ENCODE measurements around the gene METTL23. TPM values are rescaled to one million over a fixed set of nuclear protein-coding genes. Genes with fewer than 3 reads are reported as not detected.
A peak's percentile ranks its signal among the peaks of the same experiment; 100 is the strongest.

Gene METTL23, protein sequence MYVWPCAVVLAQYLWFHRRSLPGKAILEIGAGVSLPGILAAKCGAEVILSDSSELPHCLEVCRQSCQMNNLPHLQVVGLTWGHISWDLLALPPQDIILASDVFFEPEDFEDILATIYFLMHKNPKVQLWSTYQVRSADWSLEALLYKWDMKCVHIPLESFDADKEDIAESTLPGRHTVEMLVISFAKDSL
- polyA plus RNA-seq (53.3 and 59.8 TPM in 2 replicates), polyA minus RNA-seq (21.7 and 26.0 TPM in 2 replicates)

DNA sequence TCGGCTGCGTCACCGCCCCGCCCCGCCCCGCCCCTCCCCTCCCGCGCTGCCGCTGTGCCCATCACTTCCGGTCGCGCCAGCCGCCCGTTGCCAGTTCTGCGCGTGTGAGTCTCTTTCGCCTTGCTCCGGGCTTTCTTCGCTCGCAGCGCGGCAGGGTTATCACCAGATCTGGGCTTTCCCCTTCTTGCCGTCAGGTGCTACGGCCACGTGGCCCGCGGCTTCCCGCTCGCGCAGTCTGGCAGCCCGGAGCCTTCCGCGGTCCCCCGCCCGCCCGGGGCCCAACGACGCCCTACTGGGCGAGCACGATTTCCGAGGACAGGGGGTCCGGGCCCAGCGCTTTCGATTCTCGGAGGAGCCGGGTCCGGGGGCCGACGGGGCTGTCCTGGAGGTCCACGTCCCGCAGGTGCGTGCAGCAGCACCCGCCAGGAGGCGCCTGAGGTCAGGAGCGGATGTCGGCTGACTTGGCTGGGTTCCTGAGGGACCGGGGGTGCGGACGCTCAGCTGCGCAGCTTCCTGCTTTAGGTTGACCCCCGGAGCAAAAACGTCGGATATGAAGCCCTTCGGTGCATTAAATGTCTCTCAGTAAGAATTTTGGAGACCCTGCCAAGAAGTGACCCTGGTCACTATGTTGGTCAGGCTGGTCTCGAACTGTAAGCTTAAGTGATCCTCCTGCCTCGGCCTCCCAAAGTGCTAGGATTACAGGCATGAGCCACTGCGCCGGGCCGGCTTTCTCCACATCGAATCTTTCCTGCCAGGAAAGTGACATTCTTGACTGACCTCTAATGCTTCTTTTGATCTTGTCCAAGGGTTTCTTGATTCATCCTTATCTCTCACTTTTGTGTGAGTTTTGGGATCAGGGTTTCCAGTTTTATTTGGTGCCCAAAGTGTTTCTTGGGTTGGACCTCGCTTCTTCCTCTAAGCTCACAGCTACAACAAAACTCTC is at the start of gene METTL23:
METTL23 (plus strand) TSS at position 64 of the 943 bp plus-strand sequence. CDS start 2,872 bp downstream, outside the sequence.
- peaks cover 24% of the 10 kb centered on the region for H3K79me2 ChIP-seq (replicated peaks; ENCODE audit: insufficient read depth, low read length)
- H4K20me1 ChIP-seq (ENCODE audit: insufficient read depth): no peaks in the 10 kb centered on the region

DNA sequence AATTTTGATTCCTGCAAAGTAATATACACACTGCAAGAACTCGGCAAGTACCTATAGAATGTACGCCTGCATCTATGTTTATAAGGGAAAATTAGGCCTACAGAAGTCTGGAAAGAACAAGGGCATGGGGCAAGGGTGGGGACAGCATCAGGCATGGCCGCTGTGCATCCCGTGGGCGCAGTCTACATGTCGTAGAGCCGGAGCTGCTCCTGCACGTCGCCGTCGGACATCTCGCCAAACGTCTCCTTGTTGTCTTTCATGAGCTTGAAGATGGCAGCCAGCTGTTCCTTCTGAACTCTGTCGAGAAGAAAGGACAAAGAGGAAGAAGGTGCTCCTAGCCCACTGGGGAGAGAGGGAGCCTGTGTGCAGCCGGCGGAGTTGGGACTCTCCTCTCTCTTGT is 49.2 kb upstream of the METTL23 start:
- no peaks in the 10 kb centered on the region for H3F3A ChIP-seq (ENCODE audit: insufficient read depth, low read length, poor library complexity, severe bottlenecking)
- no peaks in the 10 kb centered on the region for H3K9me2 ChIP-seq (ENCODE audit: insufficient read depth, low read length)
- no peak overlapping the region for H2AFZ ChIP-seq (ENCODE audit: low read depth, low read length)
- H3K9ac ChIP-seq (ENCODE audit: low read length): no peak overlapping the region
- H3K4me3 ChIP-seq (ENCODE audit: low read length): no peak overlapping the region
- H3K27ac ChIP-seq (ENCODE audit: low read length): no peak overlapping the region
- no peaks in the 10 kb centered on the region for H3K79me2 ChIP-seq (replicated peaks; ENCODE audit: insufficient read depth, low read length)
- H3K36me3 ChIP-seq (ENCODE audit: insufficient read depth, low read length): no peaks in the 10 kb centered on the region
- no peak overlapping the region for H3K4me2 ChIP-seq (ENCODE audit: low read length)
- no peaks in the 10 kb centered on the region for H3K27me3 ChIP-seq (ENCODE audit: insufficient read depth, low read depth, low read length)
- H4K20me1 ChIP-seq (ENCODE audit: insufficient read depth): no peaks in the 10 kb centered on the region
- no peaks in the 10 kb centered on the region for H3K9me3 ChIP-seq (ENCODE audit: low read length)
- TF ChIP-seq EZH2 (IDR thresholded peaks at IDR 0.05; ENCODE audit: borderline replicate concordance, insufficient read depth, low read length, poor library complexity, severe bottlenecking) (no peak), EP300 (conservative IDR thresholded peaks at IDR 0.05; ENCODE audit: poor library complexity, severe bottlenecking) (no peak), SMC3 (conservative IDR thresholded peaks at IDR 0.05; ENCODE audit: poor library complexity) (no peak), POLR2AphosphoS5 (IDR thresholded peaks at IDR 0.05) (no peak), MXI1 (conservative IDR thresholded peaks at IDR 0.05; ENCODE audit: poor library complexity, severe bottlenecking) (no peak)
- TF ChIP-seq, protein P1, sequence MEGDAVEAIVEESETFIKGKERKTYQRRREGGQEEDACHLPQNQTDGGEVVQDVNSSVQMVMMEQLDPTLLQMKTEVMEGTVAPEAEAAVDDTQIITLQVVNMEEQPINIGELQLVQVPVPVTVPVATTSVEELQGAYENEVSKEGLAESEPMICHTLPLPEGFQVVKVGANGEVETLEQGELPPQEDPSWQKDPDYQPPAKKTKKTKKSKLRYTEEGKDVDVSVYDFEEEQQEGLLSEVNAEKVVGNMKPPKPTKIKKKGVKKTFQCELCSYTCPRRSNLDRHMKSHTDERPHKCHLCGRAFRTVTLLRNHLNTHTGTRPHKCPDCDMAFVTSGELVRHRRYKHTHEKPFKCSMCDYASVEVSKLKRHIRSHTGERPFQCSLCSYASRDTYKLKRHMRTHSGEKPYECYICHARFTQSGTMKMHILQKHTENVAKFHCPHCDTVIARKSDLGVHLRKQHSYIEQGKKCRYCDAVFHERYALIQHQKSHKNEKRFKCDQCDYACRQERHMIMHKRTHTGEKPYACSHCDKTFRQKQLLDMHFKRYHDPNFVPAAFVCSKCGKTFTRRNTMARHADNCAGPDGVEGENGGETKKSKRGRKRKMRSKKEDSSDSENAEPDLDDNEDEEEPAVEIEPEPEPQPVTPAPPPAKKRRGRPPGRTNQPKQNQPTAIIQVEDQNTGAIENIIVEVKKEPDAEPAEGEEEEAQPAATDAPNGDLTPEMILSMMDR (IDR thresholded peaks at IDR 0.05; ENCODE audit: poor library complexity, severe bottlenecking): no peak

More for the DNA sequence above, at the start of gene METTL23:
- H3K4me3 ChIP-seq (ENCODE audit: low read length): peak within 1 kb of the TSS; percentile 100
- H3K27me3 ChIP-seq (ENCODE audit: insufficient read depth, low read depth, low read length): no peaks in the 10 kb centered on the region
- H3K4me2 ChIP-seq (ENCODE audit: low read length): peak within 1 kb of the TSS; percentile 98
- no peaks in the 10 kb centered on the region for H3K9me2 ChIP-seq (ENCODE audit: insufficient read depth, low read length)
- TF ChIP-seq, protein P1 (IDR thresholded peaks at IDR 0.05; ENCODE audit: poor library complexity, severe bottlenecking): peak; percentile 85
- TF ChIP-seq MXI1 (conservative IDR thresholded peaks at IDR 0.05; ENCODE audit: poor library complexity, severe bottlenecking) (peak; percentile 95), RAD21 (conservative IDR thresholded peaks at IDR 0.05) (peak; percentile 68), SMC3 (conservative IDR thresholded peaks at IDR 0.05; ENCODE audit: poor library complexity) (peak; percentile 84), POLR2AphosphoS5 (IDR thresholded peaks at IDR 0.05) (peak; percentile 85), TAF1 (IDR thresholded peaks at IDR 0.05; ENCODE audit: low read depth) (peak; percentile 35), EP300 (conservative IDR thresholded peaks at IDR 0.05; ENCODE audit: poor library complexity, severe bottlenecking) (no peak), EZH2 (IDR thresholded peaks at IDR 0.05; ENCODE audit: borderline replicate concordance, insufficient read depth, low read length, poor library complexity, severe bottlenecking) (no peak)
- TF ChIP-seq, protein P2, sequence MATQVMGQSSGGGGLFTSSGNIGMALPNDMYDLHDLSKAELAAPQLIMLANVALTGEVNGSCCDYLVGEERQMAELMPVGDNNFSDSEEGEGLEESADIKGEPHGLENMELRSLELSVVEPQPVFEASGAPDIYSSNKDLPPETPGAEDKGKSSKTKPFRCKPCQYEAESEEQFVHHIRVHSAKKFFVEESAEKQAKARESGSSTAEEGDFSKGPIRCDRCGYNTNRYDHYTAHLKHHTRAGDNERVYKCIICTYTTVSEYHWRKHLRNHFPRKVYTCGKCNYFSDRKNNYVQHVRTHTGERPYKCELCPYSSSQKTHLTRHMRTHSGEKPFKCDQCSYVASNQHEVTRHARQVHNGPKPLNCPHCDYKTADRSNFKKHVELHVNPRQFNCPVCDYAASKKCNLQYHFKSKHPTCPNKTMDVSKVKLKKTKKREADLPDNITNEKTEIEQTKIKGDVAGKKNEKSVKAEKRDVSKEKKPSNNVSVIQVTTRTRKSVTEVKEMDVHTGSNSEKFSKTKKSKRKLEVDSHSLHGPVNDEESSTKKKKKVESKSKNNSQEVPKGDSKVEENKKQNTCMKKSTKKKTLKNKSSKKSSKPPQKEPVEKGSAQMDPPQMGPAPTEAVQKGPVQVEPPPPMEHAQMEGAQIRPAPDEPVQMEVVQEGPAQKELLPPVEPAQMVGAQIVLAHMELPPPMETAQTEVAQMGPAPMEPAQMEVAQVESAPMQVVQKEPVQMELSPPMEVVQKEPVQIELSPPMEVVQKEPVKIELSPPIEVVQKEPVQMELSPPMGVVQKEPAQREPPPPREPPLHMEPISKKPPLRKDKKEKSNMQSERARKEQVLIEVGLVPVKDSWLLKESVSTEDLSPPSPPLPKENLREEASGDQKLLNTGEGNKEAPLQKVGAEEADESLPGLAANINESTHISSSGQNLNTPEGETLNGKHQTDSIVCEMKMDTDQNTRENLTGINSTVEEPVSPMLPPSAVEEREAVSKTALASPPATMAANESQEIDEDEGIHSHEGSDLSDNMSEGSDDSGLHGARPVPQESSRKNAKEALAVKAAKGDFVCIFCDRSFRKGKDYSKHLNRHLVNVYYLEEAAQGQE (IDR thresholded peaks at IDR 0.05; ENCODE audit: borderline replicate concordance): peak; percentile 15
- H3K9ac ChIP-seq (ENCODE audit: low read length): peak within 1 kb of the TSS; percentile 97
- H2AFZ ChIP-seq (ENCODE audit: low read depth, low read length): peak within 1 kb of the TSS; percentile 65
- no peaks in the 10 kb centered on the region for H3K9me3 ChIP-seq (ENCODE audit: low read length)
- peak within 1 kb of the TSS; percentile 95 for H3K27ac ChIP-seq (ENCODE audit: low read length)
- H3K36me3 ChIP-seq (ENCODE audit: insufficient read depth, low read length): no peaks in the 10 kb centered on the region
- H3F3A ChIP-seq (ENCODE audit: insufficient read depth, low read length, poor library complexity, severe bottlenecking): no peaks in the 10 kb centered on the region
